GM12892 (cell line): ENCODE measurements around the gene RICTOR.

Experiments
- POLR2A ChIP-seq: IDR thresholded peaks from 2 replicates; pipeline ENCODE4 v1.6.1; 2011; ENCODE audit warnings: low read depth, low read length, control low read depth
- POLR2AphosphoS5 ChIP-seq: IDR thresholded peaks from 2 replicates; pipeline ENCODE4 v1.6.1; 2011; ENCODE audit warnings: low read depth, low read length, control low read depth
- TAF1 ChIP-seq: IDR thresholded peaks from 2 replicates; pipeline ENCODE4 v1.6.1; 2011; ENCODE audit warnings: low read depth, mild to moderate bottlenecking, control low read depth, low read length, borderline replicate concordance

DNA sequence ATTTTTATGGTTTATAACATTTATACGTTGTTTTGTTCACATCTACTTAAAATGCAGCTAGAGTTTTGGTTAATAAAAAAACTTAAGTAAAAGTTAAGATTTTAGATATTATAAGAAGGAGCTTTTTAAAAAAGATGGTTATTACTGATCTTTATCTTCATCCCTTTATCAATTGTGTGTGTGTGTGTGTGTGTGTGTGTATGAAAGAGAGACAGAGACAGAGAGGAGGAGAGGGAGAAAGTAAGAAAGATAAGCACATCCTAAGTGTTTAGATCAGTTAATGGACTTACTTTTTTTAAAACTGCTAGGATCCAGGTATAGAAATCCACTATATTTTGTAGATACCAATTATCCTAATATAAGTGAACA lies 45.8 kb upstream of the RICTOR start:
- TF ChIP-seq POLR2A (no peak), POLR2AphosphoS5 (no peak), TAF1 (no peak)
